ENCODE measurements around the gene HLF. TPM values are rescaled to one million over a fixed set of nuclear protein-coding genes. Genes with fewer than 3 reads are reported as not detected.
"Not testable (repeated sequence)": the region's sequence is repeated elsewhere in the genome, so short reads cannot be mapped to it uniquely, and the experiment has no call there.

Gene HLF
- total RNA-seq, 2 donors from 2014 or later = 20.2 to 22.5 TPM

DNA sequence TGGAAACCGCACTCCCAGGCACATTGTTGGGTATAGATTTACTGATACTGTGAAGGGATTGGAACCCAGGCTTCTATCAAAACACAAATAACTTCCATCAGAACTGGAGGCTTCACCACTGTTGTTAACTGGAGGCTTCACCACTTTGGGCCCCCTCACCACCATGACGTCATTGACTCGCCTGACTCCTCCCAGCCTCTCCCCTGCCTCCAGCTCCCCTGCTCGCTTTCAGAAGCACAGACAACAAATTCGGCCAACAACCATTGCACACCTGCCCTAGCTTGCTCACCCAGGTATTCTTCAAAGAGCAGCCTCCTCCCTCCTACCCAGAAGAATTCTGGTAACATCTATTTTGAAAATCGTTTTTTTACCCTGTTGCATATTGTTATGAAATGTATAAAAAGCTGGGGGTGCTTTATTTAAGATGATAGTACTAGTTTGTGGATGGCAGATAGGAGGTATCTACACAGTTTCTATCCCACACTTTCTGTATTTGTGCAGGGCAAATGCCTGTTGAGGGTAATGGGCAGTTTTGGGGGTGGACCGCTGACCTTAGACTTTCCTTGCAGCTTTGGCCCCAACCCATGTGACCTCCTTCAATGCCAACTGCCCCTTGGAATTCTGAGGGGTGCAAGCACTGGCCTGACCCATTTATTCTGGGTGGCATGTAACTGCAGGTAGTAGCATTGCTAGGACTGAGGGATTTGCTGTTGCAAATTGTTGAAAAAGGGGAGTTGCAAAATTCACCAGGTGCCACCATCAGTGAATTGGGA lies 54.1 kb downstream of the HLF start:
- H3K27me3 Mint-ChIP-seq = no peaks in the 10 kb centered on the region

GRCh38 chr17:55319933-55320593 lies 55.3 kb downstream of the HLF start:
- no peaks in the 10 kb centered on the region for H3K27me3 Mint-ChIP-seq
- H3K36me3 Mint-ChIP-seq (ENCODE audit: low read depth) = peaks cover 2% of the 10 kb centered on the region
- no peak for ATAC-seq
- peak overlapping the region; percentile 14 for H3K27ac Mint-ChIP-seq
- H3K9me3 ChIP-seq (ENCODE audit: control insufficient read depth, low read length, poor library complexity, severe bottlenecking) = no peaks in the 10 kb centered on the region
- no peak for DNase-seq
- H3K4me1 Mint-ChIP-seq = peaks cover 4% of the 10 kb centered on the region
- no peak overlapping the region for H3K4me3 Mint-ChIP-seq

More for the DNA sequence above, 54.1 kb downstream of the HLF start:
- no peak for ATAC-seq
- peaks cover 11% of the 10 kb centered on the region for H3K4me1 Mint-ChIP-seq
- H3K27ac Mint-ChIP-seq = no peak overlapping the region
- no peak for DNase-seq
- H3K4me3 Mint-ChIP-seq = no peak overlapping the region
- H3K36me3 Mint-ChIP-seq (ENCODE audit: low read depth) = peaks cover 6% of the 10 kb centered on the region
- H3K9me3 ChIP-seq (ENCODE audit: control insufficient read depth, low read length, poor library complexity, severe bottlenecking) = no peaks in the 10 kb centered on the region

- Mint-ChIP-seq H3K36me3 (ENCODE audit: low read depth) (peaks cover 2% of the 10 kb centered on the region), H3K4me1 (peaks cover 4% of the 10 kb centered on the region), H3K27me3 (no peaks in the 10 kb centered on the region), H3K27ac (peak overlapping the region; percentile 14), H3K4me3 (no peak overlapping the region)
- DNase-seq (no peak), ATAC-seq (no peak)
- H3K9me3 ChIP-seq (ENCODE audit: control insufficient read depth, low read length, poor library complexity, severe bottlenecking) = no peaks in the 10 kb centered on the region
Observed at GRCh38 chr17:55320594-55321426, 56.0 kb downstream of the HLF start.

GRCh38 chr17:55321427-55322060 lies 56.8 kb downstream of the HLF start:
- no peaks in the 10 kb centered on the region for H3K27me3 Mint-ChIP-seq
- DNase-seq (no peak), ATAC-seq (no peak)
- H3K36me3 Mint-ChIP-seq (ENCODE audit: low read depth) = peaks cover 2% of the 10 kb centered on the region
- H3K27ac Mint-ChIP-seq = no peak overlapping the region
- no peak overlapping the region for H3K4me3 Mint-ChIP-seq
- H3K9me3 ChIP-seq (ENCODE audit: control insufficient read depth, low read length, poor library complexity, severe bottlenecking) = no peaks in the 10 kb centered on the region
- peaks cover 4% of the 10 kb centered on the region for H3K4me1 Mint-ChIP-seq

- no peaks in the 10 kb centered on the region for H3K9me3 ChIP-seq (ENCODE audit: control insufficient read depth, low read length, poor library complexity, severe bottlenecking)
- H3K4me3 Mint-ChIP-seq = no peak overlapping the region
- H3K4me1 Mint-ChIP-seq = peaks cover 4% of the 10 kb centered on the region
- no peaks in the 10 kb centered on the region for H3K27me3 Mint-ChIP-seq
- DNase-seq (no peak), ATAC-seq (no peak)
- H3K27ac Mint-ChIP-seq = no peak overlapping the region
- H3K36me3 Mint-ChIP-seq (ENCODE audit: low read depth) = peaks cover 2% of the 10 kb centered on the region
Observed at GRCh38 chr17:55322453-55322985, 57.8 kb downstream of the HLF start.

GRCh38 chr17:55323518-55324295 lies 58.9 kb downstream of the HLF start:
- no peak for ATAC-seq
- no peak for DNase-seq
- no peaks in the 10 kb centered on the region for H3K9me3 ChIP-seq (ENCODE audit: control insufficient read depth, low read length, poor library complexity, severe bottlenecking)

DNA sequence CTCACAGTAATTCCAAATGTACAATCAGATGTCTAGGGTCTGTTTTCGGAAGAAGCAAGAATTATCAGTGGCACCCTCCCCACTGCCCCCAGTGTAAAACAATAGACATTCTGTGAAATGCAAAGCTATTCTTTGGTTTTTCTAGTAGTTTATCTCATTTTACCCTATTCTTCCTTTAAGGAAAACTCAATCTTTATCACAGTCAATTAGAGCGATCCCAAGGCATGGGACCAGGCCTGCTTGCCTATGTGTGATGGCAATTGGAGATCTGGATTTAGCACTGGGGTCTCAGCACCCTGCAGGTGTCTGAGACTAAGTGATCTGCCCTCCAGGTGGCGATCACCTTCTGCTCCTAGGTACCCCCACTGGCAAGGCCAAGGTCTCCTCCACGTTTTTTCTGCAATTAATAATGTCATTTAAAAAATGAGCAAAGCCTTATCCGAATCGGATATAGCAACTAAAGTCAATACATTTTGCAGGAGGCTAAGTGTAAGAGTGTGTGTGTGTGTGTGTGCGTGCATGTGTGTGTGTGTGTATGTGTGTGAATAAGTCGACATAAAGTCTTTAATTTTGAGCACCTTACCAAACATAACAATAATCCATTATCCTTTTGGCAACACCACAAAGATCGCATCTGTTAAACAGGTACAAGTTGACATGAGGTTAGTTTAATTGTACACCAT lies 59.7 kb downstream of the HLF start:
- H3K27me3 Mint-ChIP-seq = no peaks in the 10 kb centered on the region
- H3K9me3 ChIP-seq (ENCODE audit: control insufficient read depth, low read length, poor library complexity, severe bottlenecking) = no peaks in the 10 kb centered on the region
- H3K4me3 Mint-ChIP-seq = no peak overlapping the region
- no peak overlapping the region for H3K27ac Mint-ChIP-seq
- no peak for ATAC-seq
- H3K4me1 Mint-ChIP-seq = peaks cover 2% of the 10 kb centered on the region
- DNase-seq = no peak
- H3K36me3 Mint-ChIP-seq (ENCODE audit: low read depth) = no peaks in the 10 kb centered on the region

More at GRCh38 chr17:55323518-55324295, 58.9 kb downstream of the HLF start:
- Mint-ChIP-seq H3K27ac (no peak overlapping the region), H3K4me3 (no peak overlapping the region), H3K27me3 (no peaks in the 10 kb centered on the region), H3K36me3 (ENCODE audit: low read depth) (peaks cover 2% of the 10 kb centered on the region), H3K4me1 (peaks cover 4% of the 10 kb centered on the region)

DNA sequence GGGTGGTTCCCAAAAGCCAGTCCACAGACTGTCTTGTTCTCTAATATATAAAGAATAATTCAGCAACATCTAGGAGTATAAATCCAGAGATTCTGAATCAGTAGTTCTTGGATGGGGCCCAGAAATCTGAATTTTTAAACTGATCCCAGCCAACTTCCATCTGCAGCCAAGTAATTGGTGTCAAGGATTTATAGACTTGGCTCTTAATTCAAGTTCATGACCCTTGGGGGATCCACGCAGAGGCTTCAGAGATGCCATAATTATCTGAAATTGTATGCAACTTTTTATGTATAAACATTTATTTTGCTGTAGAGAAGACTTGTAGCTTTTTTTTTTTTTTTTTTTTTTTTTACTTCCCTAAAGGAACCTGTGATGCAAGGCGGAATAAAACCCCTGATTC lies 60.6 kb downstream of the HLF start:
- Mint-ChIP-seq H3K4me1 (peaks cover 2% of the 10 kb centered on the region), H3K36me3 (ENCODE audit: low read depth) (no peaks in the 10 kb centered on the region), H3K4me3 (no peak overlapping the region), H3K27me3 (no peaks in the 10 kb centered on the region), H3K27ac (no peak overlapping the region)
- H3K9me3 ChIP-seq (ENCODE audit: control insufficient read depth, low read length, poor library complexity, severe bottlenecking) = no peaks in the 10 kb centered on the region
- DNase-seq (no peak), ATAC-seq (no peak)

GRCh38 chr17:55326030-55326429 lies 61.3 kb downstream of the HLF start:
- Mint-ChIP-seq H3K27ac (no peak overlapping the region), H3K27me3 (no peaks in the 10 kb centered on the region), H3K4me1 (peaks cover 2% of the 10 kb centered on the region), H3K4me3 (no peak overlapping the region), H3K36me3 (ENCODE audit: low read depth) (no peaks in the 10 kb centered on the region)
- H3K9me3 ChIP-seq (ENCODE audit: control insufficient read depth, low read length, poor library complexity, severe bottlenecking) = no peaks in the 10 kb centered on the region
- DNase-seq (no peak), ATAC-seq (no peak)

- H3K36me3 Mint-ChIP-seq (ENCODE audit: low read depth) = no peaks in the 10 kb centered on the region
Observed at GRCh38 chr17:55327225-55328088, 62.7 kb downstream of the HLF start.

DNA sequence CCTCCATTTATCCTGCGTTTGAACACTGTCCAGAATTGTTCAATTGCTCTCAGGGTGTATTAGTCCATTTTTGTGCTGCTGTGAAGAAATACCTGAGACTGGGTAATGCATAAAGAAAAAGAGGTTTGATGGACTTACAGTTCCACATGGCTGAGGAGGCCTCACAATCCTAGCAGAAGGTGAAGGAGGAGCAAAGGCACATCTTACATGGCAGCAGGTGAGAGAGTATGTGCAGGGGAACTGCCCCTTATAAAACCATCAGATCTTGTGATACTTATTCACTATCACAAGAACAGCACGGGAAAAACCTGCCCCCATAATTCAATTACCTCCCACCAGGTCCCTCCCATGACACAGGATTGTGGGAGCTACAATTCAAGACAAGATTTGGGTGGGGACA lies 63.8 kb downstream of the HLF start:
- not testable (repeated sequence) for ATAC-seq; H3K27me3 Mint-ChIP-seq; DNase-seq; H3K4me3 Mint-ChIP-seq; H3K9me3 ChIP-seq (ENCODE audit: control insufficient read depth, low read length, poor library complexity, severe bottlenecking); H3K4me1 Mint-ChIP-seq; H3K27ac Mint-ChIP-seq; H3K36me3 Mint-ChIP-seq (ENCODE audit: low read depth)

More at GRCh38 chr17:55327225-55328088, 62.7 kb downstream of the HLF start:
- peaks cover 6% of the 10 kb centered on the region for H3K4me1 Mint-ChIP-seq
- H3K9me3 ChIP-seq (ENCODE audit: control insufficient read depth, low read length, poor library complexity, severe bottlenecking) = no peaks in the 10 kb centered on the region
- H3K27ac Mint-ChIP-seq = no peak overlapping the region
- no peak overlapping the region for H3K4me3 Mint-ChIP-seq
- no peak for ATAC-seq
- no peaks in the 10 kb centered on the region for H3K27me3 Mint-ChIP-seq
- no peak for DNase-seq

All from T-helper 17 cell (primary cell).